Activated CD4-positive, alpha-beta T cell treated with anti-CD3 and anti-CD28 coated beads, Interleukin-2, amount 10 ng/mL, durations not matched to agents 24 days and 14 days (primary cell): ENCODE results near the gene WHRN. TPM values are rescaled to one million over a fixed set of nuclear protein-coding genes. Genes with fewer than 3 reads are reported as not detected.

ENCODE experiments used
- DNase-seq: peaks from one replicate; pipeline ENCODE4 v3.0.0; 2022
- H3K27ac Mint-ChIP-seq: one replicate; pipeline ENCODE4 v1.8.0; 2022; ENCODE audit warnings: mild to moderate bottlenecking, mixed read lengths
- H3K27me3 Mint-ChIP-seq: one replicate; pipeline ENCODE4 v1.8.0; 2022; ENCODE audit warnings: mixed read lengths
- H3K36me3 Mint-ChIP-seq: one replicate; pipeline ENCODE4 v1.8.0; 2022; ENCODE audit warnings: low read depth, mild to moderate bottlenecking, mixed read lengths
- H3K4me1 Mint-ChIP-seq: one replicate; pipeline ENCODE4 v1.8.0; 2021; ENCODE audit warnings: mixed read lengths
- H3K4me3 Mint-ChIP-seq: one replicate; pipeline ENCODE4 v1.8.0; 2022; ENCODE audit warnings: mild to moderate bottlenecking, moderate library complexity, mixed read lengths
- H3K9me3 Mint-ChIP-seq: one replicate; pipeline ENCODE4 v1.8.0; 2021; ENCODE audit warnings: mixed read lengths
- intact Hi-C: fragments of 100-400 bp; cut with micrococcal nuclease; formaldehyde crosslinking; loops from one replicate; pipeline ENCODE4 v1.15.1; 2023
- total RNA-seq: library from RNA; stranded (reverse); gene quantifications from 2 replicates; pipeline ENCODE4 v1.2.3, GENCODE V29; 2022

The WHRN gene
- total RNA-seq, 1 donor from 2014 or later = 2.0 TPM

- H3K27ac Mint-ChIP-seq = no peak overlapping the region
- no peaks in the 10 kb centered on the region for H3K36me3 Mint-ChIP-seq
- DNase-seq = no peak
- no peak overlapping the region for H3K4me3 Mint-ChIP-seq
- intact Hi-C loops = loop anchor here (10.0 kb wide), 1 partner anchor 223 kb away; the partner anchor contains the start of gene TEX53
- H3K27me3 Mint-ChIP-seq = peaks cover 12% of the 10 kb centered on the region
- no peaks in the 10 kb centered on the region for H3K9me3 Mint-ChIP-seq
- peaks cover 4% of the 10 kb centered on the region for H3K4me1 Mint-ChIP-seq
Measured at GRCh38 chr9:114431770-114432169, 73.5 kb downstream of the WHRN start.

GRCh38 chr9:114431003-114431402 lies 74.3 kb downstream of the WHRN start:
- H3K36me3 Mint-ChIP-seq = no peaks in the 10 kb centered on the region
- no peak overlapping the region for H3K27ac Mint-ChIP-seq
- intact Hi-C loops = loop anchor here (10.0 kb wide), 1 partner anchor 224 kb away; the partner anchor contains the start of gene TEX53
- peaks cover 4% of the 10 kb centered on the region for H3K4me1 Mint-ChIP-seq
- H3K9me3 Mint-ChIP-seq = no peaks in the 10 kb centered on the region
- no peak for DNase-seq
- H3K4me3 Mint-ChIP-seq = no peak overlapping the region
- H3K27me3 Mint-ChIP-seq = peaks cover 12% of the 10 kb centered on the region

GRCh38 chr9:114430457-114430856 lies 74.8 kb downstream of the WHRN start:
- DNase-seq = no peak
- Mint-ChIP-seq H3K4me3 (no peak overlapping the region), H3K36me3 (no peaks in the 10 kb centered on the region), H3K4me1 (peaks cover 4% of the 10 kb centered on the region), H3K27ac (no peak overlapping the region), H3K27me3 (peaks cover 12% of the 10 kb centered on the region), H3K9me3 (no peaks in the 10 kb centered on the region)
- intact Hi-C loops = loop anchor here (10.0 kb wide), 1 partner anchor 224 kb away; the partner anchor contains the start of gene TEX53

- H3K27me3 Mint-ChIP-seq = peaks cover 12% of the 10 kb centered on the region
- H3K36me3 Mint-ChIP-seq = no peaks in the 10 kb centered on the region
- no peak overlapping the region for H3K4me3 Mint-ChIP-seq
- intact Hi-C loops = no loop called here
- no peaks in the 10 kb centered on the region for H3K9me3 Mint-ChIP-seq
- DNase-seq = no peak
- H3K4me1 Mint-ChIP-seq = peaks cover 4% of the 10 kb centered on the region
- H3K27ac Mint-ChIP-seq = no peak overlapping the region
Measured at GRCh38 chr9:114429488-114429887, 75.8 kb downstream of the WHRN start.

GRCh38 chr9:114428466-114428865 lies 76.8 kb downstream of the WHRN start:
- intact Hi-C loops = no loop called here
- Mint-ChIP-seq H3K9me3 (no peaks in the 10 kb centered on the region), H3K4me1 (no peaks in the 10 kb centered on the region), H3K27ac (no peak overlapping the region), H3K36me3 (no peaks in the 10 kb centered on the region), H3K4me3 (no peak overlapping the region), H3K27me3 (peaks cover 12% of the 10 kb centered on the region)
- DNase-seq = no peak

- intact Hi-C loops = no loop called here
- no peak for DNase-seq
- Mint-ChIP-seq H3K9me3 (no peaks in the 10 kb centered on the region), H3K27ac (no peak overlapping the region), H3K4me3 (no peak overlapping the region), H3K27me3 (peaks cover 12% of the 10 kb centered on the region), H3K4me1 (no peaks in the 10 kb centered on the region), H3K36me3 (no peaks in the 10 kb centered on the region)
Measured at GRCh38 chr9:114427644-114428043, 77.6 kb downstream of the WHRN start.

- Mint-ChIP-seq H3K4me1 (no peaks in the 10 kb centered on the region), H3K4me3 (no peak overlapping the region), H3K36me3 (no peaks in the 10 kb centered on the region), H3K27me3 (peaks cover 8% of the 10 kb centered on the region), H3K27ac (no peak overlapping the region), H3K9me3 (no peaks in the 10 kb centered on the region)
- no peak for DNase-seq
- intact Hi-C loops = no loop called here
Measured at GRCh38 chr9:114426046-114426948, 79.0 kb downstream of the WHRN start.

- H3K36me3 Mint-ChIP-seq = no peaks in the 10 kb centered on the region
- no peak overlapping the region for H3K27ac Mint-ChIP-seq
- H3K4me1 Mint-ChIP-seq = no peaks in the 10 kb centered on the region
- no peaks in the 10 kb centered on the region for H3K9me3 Mint-ChIP-seq
- no peak for DNase-seq
- H3K4me3 Mint-ChIP-seq = no peak overlapping the region
- intact Hi-C loops = no loop called here
- peaks cover 5% of the 10 kb centered on the region for H3K27me3 Mint-ChIP-seq
Measured at GRCh38 chr9:114425126-114425525, 80.1 kb downstream of the WHRN start.

GRCh38 chr9:114424126-114424525 lies 81.1 kb downstream of the WHRN start:
- Mint-ChIP-seq H3K27ac (no peak overlapping the region), H3K4me1 (no peaks in the 10 kb centered on the region), H3K4me3 (no peak overlapping the region), H3K36me3 (no peaks in the 10 kb centered on the region), H3K27me3 (peaks cover 3% of the 10 kb centered on the region), H3K9me3 (no peaks in the 10 kb centered on the region)
- DNase-seq = no peak
- intact Hi-C loops = no loop called here

GRCh38 chr9:114423181-114423580 lies 82.1 kb downstream of the WHRN start:
- no peak for DNase-seq
- H3K27me3 Mint-ChIP-seq = no peaks in the 10 kb centered on the region
- intact Hi-C loops = no loop called here
- H3K27ac Mint-ChIP-seq = no peak overlapping the region
- H3K9me3 Mint-ChIP-seq = no peaks in the 10 kb centered on the region
- H3K4me3 Mint-ChIP-seq = no peak overlapping the region
- H3K4me1 Mint-ChIP-seq = peaks cover 4% of the 10 kb centered on the region
- H3K36me3 Mint-ChIP-seq = no peaks in the 10 kb centered on the region

- H3K4me3 Mint-ChIP-seq = no peak overlapping the region
- no peak for DNase-seq
- peaks cover 7% of the 10 kb centered on the region for H3K4me1 Mint-ChIP-seq
- no peaks in the 10 kb centered on the region for H3K36me3 Mint-ChIP-seq
- H3K9me3 Mint-ChIP-seq = no peaks in the 10 kb centered on the region
- H3K27me3 Mint-ChIP-seq = no peaks in the 10 kb centered on the region
- intact Hi-C loops = no loop called here
- no peak overlapping the region for H3K27ac Mint-ChIP-seq
Measured at GRCh38 chr9:114421147-114421546, 84.1 kb downstream of the WHRN start.

- intact Hi-C loops = no loop called here
- no peaks in the 10 kb centered on the region for H3K9me3 Mint-ChIP-seq
- H3K27ac Mint-ChIP-seq = no peak overlapping the region
- H3K27me3 Mint-ChIP-seq = no peaks in the 10 kb centered on the region
- DNase-seq = no peak
- no peaks in the 10 kb centered on the region for H3K36me3 Mint-ChIP-seq
- H3K4me3 Mint-ChIP-seq = no peak overlapping the region
- peaks cover 7% of the 10 kb centered on the region for H3K4me1 Mint-ChIP-seq
Measured at GRCh38 chr9:114419796-114420195, 85.5 kb downstream of the WHRN start.

GRCh38 chr9:114418053-114418452 lies 87.2 kb downstream of the WHRN start:
- H3K27me3 Mint-ChIP-seq = no peaks in the 10 kb centered on the region
- no peaks in the 10 kb centered on the region for H3K9me3 Mint-ChIP-seq
- H3K4me3 Mint-ChIP-seq = no peak overlapping the region
- no peaks in the 10 kb centered on the region for H3K36me3 Mint-ChIP-seq
- H3K4me1 Mint-ChIP-seq = peaks cover 7% of the 10 kb centered on the region
- H3K27ac Mint-ChIP-seq = no peak overlapping the region
- intact Hi-C loops = no loop called here
- no peak for DNase-seq

- intact Hi-C loops = no loop called here
- Mint-ChIP-seq H3K4me1 (peaks cover 7% of the 10 kb centered on the region), H3K27me3 (no peaks in the 10 kb centered on the region), H3K36me3 (no peaks in the 10 kb centered on the region), H3K9me3 (no peaks in the 10 kb centered on the region), H3K27ac (no peak overlapping the region), H3K4me3 (no peak overlapping the region)
- DNase-seq = no peak
Measured at GRCh38 chr9:114417511-114417910, 87.8 kb downstream of the WHRN start.
